Medulla oblongata (tissue), 1 donor: ENCODE measurements around the gene GPR152.

Experiments used
- DNase-seq: peaks from one replicate; pipeline ENCODE4 v3.0.0-alpha.2; 2015; ENCODE audit errors: extremely low spot score

GPR152 gene

DNA sequence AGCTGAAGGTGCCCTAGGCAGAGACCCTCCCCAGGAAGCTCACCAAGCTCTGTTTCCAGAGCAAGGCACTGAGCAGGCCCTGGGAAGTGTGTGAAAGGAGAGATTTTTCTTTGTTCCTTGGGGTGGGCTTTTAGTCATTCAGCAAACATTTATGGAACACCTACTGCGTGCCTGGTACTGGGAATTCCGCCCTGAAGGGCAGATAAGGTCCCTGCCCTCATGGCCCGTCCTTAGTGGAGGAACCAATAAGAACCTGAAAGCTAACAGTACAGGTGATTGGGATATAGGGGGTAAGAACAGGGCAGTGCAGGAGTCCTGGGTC, 12.6 kb upstream of the GPR152 start:
- no peak for DNase-seq

DNA sequence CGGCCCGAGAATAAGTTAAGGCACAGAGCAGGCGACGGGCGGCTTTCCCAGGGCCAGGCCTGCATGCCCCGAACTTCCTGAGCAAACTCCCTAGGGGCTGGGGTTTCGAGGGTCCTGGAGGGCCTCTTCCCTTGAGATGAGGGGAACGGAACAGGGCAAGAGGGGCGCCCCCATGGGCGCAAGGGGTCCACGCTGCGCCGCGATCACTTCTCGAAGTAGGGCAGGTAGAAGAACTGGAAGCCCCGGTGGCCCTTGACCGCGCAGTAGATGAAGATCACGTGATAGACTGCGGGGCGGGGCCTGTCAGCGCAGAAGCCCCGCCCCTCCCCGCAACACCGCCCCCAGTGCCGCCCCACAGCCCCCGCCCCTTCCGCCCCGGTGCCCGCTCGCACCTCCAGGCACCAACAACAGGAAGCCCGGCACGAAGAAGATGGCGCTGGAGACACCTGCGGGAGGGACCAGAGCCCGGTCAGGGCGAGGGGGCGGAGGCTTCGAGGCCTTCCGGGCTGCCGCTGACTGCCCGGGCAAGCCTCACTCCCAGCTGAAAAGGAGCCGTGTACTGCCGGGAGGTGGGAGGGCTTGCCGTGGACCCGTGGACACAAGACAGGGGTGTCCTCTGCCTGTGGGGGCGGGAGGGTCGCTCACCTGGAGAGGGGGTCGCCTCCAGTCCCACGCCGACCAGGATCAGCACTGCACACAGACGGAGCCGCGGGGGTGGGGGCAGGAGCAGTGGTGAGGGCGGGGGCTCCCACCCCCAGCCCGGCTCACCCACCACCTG, 12.1 kb upstream of the GPR152 start:
- peak; percentile 72 for DNase-seq

DNA sequence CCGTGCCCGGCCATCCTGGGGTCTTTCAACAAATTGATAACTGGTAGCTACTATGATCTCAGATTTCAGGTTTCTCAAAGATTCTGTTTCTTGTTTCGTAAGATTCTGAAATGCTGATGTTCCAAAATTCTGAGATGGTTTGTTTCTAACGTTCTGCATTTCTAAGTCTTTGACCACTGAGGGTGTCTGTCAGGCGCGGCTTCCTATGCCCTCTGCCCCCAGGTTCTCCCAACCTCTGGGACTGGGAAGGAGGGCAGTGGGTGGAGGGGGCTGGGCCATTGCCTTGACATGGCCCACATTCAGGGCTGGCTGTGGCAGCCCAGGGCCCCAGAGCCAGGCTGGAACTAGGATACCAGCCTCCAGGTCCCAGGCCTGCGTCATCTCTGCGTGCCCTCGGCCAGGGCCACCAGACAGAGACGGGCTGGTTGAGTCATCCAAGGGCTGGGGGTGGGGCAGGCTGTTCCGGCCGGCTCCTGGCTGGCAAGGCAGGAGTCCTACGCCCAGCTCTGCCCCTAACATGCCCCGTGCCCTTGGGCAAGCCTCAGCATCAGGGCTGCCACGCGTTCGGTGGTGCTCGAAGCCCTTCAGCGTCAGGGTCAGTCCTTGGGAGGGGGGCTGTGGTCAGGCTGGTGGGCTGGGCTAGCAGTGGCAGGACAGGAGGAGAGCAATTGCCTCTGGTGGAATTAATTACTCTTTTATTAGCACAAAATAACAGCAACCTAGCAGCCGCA, 11.3 kb upstream of the GPR152 start:
- DNase-seq, result peak; percentile 52

DNA sequence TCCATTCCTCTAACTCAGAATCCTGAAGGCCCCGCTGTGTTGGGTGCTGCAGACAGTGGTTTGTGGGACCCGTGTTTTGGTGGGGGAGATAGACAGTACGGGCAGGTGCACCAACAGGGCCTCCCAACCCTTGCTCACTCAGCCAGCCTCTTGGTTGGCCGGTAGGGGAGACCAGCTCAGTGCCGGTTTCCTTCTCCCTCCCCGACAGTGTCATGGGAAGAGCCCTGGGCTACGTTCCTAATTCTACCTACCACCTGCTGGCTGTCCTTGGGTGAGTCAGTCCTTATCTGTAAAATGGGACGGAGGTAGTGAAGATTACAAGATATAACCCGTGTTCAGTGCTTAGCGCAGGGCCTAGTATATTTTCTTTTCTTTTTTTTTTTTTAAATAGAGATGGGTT, 10.7 kb upstream of the GPR152 start:
- no peak for DNase-seq

DNA sequence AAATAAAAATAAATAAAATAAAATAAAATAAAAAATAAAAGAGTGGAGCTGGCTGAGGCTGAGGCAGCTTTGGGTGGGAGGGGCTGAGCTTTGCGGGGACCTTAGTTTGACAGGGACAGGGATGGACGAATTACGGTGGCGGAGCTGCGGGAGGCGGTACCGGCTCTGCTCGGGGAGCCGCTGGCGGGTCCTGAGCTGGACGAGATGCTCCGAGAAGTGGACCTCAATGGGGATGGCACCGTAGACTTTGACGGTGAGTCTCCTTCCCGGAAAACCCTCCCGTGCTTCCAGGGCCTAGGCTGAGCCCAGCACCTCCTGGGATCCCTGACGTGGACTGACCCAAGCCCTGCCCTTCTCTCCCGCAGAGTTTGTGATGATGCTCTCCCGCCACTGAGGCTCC, 5.7 kb upstream of the GPR152 start:
- DNase-seq, result no peak

DNA sequence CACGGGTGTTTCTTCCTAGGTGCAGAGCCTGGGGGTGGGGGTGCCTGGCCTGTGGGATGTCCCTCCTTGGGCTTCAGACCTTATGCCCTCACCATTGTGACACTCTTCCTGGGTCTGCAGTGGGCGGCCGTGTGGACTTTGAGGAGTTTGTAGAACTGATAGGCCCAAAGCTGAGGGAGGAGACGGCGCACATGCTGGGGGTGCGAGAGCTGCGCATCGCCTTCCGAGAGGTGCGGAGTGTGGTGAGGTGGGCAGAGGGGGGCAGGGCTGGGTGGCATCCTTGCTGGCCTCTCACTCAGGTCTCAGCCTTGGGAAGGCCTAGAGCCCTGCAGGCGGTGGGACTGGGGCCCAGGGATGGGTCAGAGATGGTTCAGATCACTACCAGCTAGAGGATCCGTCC, 4.9 kb upstream of the GPR152 start:
- DNase-seq, result no peak

DNA sequence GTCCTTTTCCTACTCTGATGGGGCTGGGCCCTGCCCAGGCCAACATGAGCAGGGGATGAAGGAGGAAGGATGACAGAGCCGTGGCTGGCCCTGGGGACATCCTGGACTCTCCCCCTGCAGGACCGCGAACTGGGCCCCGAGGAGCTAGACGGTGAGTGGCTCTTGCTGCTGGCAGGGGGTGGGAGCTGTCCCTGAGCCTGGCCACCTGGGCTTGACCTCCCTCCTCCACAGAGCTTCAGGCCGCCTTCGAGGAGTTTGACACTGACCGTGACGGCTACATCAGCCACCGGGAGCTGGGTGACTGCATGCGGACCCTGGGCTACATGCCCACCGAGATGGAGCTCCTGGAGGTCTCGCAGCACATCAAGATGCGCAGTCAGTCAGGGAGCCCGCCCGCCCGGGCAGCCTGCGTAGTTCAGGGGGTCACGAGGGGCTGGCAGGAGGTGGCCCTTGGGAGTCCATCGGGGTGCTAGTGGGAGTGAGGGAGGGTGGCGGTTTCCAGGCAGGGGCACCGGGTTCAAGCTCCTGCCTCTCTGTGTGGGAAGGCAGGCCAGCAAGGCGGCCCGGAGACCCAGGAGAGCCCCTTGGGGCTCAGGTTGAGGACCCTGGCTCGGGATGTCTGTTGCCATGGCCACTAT, 3.7 kb upstream of the GPR152 start:
- no peak for DNase-seq

DNA sequence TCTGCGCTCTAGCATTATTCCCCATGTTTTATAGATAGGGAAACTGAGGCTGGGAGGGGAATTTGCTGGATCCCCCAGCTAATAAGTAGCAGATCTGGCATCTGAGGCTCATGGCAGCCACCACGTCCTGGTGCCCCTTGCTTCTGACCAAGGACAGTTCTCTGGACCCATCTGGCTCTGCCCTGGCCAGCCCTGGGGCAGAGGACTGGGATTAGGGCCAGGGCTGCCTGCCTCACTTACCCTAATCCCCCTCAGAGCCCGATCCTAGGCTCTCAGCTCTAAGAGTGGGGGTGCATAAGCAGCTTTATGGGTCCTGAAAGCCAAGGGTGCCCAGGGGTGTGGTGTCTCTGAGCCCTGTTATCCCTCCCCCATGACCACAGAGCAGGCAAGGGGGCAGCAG, 2.5 kb upstream of the GPR152 start, which contains the start of gene CABP4:
Gene CABP4 (plus strand): TSS at position 301 of the 400 bp plus-strand sequence. CDS start 70 bp downstream, at position 371.
- DNase-seq, result no peak

DNA sequence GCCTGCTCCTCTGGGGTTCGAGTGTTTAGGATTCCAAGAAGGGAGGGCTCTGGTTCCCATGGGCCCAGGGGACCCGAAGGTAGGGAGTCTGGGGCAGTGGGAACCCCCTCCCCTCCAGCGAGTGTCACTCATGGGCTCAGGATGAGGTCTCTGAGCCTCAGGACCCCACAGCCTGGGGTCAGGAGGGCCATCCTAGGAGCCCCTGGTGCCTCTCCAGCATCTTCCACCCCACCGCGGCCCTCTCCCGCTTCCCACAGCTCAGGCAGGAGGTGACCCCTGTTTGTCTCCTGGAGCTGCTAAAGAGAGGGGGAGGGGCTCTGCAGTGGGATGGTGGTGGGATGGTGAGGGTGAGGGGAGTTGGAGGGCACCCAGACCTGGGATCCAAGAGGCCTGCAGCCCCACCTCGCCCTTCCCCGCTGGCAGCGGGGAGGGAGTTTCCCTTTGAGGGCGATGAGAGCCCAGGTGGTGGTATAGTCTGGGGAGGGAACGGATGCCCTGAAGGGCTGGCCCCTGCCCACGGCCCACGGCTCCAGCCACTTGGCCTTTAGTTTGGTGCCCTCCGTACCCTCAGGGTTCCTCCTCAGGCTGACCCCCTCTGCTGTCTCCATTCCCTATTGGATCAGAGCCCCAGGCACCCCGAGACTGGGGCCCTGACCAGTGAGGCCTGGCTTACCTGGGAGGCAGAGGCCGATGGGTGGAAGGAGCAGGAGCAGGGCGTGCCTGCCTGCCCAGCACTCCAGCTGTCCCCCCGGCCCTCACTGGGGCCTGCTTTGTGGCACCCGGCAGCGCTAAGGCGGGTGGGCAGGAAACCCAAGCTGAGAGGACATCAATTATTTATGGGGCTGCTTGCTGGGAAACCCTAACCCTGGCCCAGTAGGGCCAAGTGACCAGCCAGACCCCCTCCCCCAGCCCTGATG, 1.5 kb upstream of the GPR152 start:
- no peak for DNase-seq

DNA sequence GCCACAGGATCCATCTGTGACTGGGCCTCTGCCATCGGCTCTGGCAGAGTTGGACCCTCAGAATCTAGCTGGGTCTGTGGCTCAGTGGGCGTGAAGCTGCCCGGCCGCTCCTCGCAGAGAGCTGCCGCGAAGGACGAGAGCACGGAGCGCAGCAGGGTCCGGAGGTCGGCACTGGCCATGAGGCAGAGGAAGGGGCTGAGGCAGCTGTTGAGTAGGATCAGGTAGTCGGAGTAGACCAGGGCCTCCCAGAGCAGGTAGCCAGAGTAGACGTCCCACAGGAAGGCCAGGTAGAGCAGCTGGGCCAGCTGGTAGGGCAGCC, 912 bp downstream of the GPR152 start:
- no peak for DNase-seq

DNA sequence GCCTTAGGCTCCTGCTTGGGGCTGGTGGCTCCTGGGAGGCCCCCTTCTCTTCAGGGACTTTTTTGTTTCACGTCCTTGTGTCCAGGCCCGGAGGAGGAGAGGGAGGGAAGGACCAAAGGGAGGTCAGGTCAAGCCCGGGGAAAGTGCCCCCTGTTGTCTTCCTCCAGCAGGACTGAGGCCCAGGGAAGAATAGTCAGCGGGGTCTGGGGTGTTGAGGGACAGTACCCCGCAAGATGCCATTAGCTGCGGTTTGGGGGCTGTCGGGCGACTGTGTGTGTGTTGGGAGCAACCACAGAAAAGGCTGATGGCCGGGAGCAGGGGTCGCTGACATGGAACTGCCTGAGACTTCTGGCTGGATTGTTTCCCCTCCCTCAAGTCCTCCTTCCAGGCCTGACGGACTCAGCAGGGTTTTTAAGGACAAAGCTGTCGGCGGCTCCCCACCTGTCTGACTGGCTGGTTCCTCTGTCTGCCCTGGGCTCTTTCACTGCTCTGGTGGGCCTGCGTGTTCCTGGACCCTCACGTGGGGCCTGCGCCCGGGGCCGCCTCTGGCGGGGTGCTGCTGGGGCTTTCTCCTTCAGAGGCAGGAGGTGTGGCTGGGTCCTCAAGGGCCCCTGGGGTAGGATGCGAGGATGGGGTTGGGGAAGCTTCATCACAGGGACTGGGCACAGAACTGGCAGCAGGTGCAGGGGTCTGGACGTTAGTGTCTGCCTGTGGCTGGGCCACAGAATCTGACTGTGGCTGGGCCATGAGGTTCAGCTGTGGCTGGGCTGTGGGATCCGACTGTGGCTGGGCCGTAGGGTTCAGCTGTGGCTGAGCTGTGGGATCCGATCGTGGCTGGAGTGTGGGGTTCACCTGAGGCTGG, 1.5 kb downstream of the GPR152 start:
- no peak for DNase-seq

DNA sequence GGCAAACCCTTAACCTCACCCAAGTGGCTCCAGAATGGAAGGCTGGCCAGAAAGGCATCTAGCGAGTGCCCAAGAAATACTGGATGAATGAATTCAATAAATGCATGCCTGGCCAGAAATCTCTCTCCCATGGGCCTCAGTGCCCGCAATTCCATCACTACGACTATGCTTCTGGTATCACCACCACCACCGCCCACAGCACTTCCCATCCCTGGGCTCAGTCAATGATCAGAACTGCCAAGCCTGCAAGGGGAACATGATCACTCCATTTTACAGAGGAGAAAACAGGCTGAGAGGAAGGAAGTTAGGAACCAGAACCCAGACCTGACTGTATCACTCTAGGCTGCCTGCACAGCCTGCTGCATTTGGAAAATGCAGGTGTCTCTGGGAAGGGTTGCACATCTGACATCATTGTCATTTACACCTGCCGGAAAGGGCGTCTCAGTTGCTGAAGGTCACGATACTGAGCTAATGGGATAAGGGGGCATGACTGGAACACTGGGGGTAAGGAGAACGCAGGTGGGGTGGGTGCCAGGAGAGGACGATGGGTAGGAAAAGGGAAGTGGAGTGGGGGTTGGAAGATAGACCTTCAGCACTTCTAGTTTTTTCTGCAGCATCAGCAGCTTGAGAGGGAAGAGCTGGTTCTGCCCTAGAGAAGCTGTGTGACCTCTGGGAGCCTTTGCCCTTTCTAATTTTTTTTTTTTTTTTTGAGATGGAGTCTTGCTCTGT, 3.2 kb downstream of the GPR152 start:
- DNase-seq, result peak; percentile 58

DNA sequence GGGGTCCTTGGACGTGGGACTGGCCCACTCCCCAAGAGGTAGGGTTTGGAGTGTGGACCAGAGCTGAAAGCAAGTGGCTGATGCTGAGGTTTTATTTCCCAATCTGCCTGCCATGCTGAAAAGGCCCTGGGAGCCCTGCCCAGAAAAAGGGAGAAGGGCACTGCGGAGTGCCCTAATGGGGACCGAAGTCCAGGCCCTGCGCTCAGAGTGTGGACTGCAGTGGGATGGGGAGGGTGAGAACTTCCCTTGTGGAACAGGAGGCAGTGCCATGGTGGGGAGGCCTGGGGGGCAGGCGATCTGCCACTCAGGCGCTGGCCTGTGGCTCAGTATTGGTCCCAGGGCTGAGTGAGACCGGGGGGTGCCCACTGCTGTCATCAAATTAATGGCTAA, 4.3 kb downstream of the GPR152 start:
- no peak for DNase-seq

DNA sequence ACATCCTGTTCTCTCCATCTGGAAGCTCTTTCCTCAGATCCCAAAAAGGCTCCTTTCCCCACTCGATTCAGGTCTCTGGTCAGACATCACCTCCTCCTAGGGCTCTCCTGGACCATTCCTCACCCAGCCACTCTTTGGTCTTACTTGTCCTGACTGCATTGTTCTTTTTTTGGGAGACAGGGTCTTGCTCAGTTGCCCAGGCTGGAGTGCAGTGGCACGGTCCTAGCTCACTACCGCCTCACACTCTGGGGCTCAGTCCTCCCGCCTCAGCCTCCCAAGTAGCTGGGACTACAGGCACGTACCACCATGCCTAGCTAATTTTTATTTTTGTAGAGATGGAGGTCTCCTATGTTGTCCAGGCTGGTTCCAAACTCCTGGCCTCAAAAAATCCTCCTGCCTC, 7.0 kb downstream of the GPR152 start:
- DNase-seq, result no peak

DNA sequence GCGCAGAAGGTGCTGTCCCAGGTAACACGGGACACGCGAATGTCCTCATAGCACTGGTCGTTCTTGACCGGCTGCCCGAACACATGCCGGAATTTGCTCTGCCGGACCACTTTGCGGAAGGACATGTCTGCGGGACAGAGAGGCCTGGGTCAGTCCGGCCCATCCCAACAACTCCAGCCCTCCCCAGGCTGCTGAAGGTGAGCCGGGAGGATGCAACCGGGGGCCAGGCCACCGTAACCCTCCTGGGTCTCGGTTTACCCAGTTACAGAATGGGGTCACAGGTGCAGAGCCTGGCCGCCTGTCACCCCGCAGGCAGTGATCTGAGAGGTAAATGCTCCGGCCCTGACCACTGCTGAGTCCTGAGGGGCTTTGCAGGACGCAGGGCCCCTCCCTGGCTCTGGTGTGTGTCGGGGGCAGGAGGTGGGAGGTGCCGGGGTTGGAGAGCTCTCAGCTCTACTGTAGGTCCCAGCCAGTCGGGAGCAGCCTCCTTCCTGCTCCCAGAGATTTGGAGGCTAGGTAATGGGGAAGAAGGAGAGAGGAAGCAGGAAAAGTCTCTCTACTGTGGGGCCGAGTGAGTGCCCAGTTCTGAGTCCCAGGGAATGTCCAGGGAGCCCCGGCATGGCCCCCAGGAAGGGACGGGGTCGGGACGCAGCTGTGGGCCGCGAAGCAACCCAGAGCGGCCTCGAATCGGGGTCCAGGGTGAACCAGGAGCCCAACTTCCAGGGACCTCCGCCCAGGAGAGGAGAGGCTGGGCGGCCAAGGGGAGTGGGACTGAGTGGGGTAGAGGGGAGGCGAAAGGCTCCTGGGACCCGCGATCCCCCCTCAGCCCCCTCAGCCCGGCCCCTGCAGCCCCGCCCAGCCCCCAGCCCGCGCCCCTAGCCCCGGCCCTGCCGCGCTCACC, 9.8 kb downstream of the GPR152 start:
- no peak for DNase-seq

DNA sequence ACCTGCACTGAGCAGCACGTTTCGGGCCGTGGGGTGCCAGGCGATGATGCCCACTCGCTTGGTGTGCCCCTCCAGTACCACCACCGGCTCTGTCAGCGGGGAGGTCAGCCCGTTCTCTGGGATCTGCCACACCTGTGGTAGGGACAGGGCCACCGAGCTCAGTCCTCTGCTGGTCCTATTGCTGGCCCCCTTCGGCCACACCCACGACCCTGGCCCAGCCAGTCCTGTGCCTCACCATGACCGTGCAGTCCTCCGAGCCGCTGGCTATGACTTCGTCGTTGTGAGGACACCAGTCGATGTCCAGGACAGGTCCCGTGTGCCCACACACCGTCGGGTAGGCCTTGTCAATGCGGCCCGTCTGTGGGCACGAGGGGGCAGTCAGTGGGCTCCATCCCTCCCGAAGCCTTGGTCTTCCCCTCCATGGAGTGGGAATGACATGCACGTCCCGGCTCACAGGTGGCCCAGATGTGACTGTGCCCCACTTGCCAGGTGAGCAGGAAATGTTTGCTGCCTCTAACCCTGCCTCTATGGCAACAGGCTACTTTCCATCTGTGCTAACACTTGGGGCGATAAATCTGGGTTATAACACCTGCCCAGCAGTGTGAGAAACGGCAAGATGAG, 10.7 kb downstream of the GPR152 start:
- DNase-seq, result no peak

DNA sequence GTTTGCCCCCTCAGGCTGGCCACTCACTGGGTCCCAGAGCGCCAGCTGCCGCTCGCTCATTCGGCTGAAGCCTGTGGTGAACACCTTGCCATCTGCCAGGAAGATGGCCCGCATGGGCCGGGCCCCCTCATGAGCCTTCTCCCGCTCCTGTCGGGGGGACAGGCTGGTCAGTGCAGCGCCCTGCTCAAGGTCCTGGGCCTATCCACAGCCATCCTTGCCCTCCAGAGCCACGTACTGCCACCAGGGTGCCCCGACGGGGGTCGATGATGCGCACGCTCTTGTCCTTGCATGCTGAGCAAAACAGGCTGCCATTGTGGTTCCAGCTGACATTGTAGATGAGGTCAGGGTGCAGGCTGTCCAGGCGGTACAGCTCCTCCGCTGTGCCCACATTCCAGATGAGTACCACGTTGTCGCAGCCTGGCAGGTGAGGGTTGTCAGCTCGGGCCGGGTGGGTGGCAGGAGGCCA, 11.4 kb downstream of the GPR152 start:
- DNase-seq, result no peak

DNA sequence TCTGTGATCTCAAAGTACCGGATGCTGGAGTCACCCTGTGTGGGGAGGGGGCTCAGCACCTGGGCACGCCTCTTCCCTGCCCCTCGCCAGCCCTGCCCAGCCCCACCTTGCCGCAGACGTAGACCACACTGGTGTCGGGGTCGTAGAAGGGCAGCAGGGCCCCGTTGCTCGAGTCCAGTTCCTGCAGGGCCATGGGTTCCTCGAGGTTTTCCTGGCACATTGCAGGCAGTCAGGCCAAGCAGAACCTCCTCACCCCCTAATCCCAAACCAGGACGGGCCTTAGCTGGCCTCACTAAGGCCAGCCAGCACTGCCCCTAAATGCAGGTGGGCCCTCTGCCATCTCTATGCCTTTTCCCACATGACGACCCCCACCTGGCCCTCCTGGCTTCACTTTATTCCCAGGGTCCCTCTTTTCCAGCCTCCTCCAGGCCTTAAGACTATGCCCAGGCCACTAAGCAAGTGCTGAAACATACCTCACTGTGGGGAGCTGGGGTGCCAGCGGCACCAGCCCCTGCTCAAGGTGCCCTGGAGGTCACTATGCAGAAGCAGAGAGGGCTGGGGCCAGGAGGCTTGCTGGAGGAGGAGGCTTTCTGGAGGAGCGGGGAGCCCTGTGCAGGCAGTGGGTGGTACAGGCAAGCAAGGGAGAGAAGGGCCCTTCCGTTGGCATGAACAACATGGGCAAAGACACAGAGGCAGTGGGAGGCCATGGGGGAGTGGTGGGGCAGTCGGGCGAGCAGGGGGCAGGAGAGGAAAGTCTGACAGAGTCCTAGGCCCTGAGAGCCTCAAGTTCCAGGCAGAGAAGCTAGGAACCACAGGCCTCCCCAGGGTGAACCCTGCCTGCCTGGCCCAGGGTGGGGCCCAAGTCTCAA, 12.1 kb downstream of the GPR152 start:
- no peak for DNase-seq
